HG02623 (cell line): ENCODE results near the gene CEP20.
"Not testable (repeated sequence)": the region's sequence is repeated elsewhere in the genome, so short reads cannot be mapped to it uniquely, and the experiment has no call there.

Source experiments
- ATAC-seq: cut with Tn5 transposase; IDR thresholded peaks from one replicate; pipeline ENCODE4 v1.9.1; 2021; ENCODE audit warnings: moderate library complexity; ENCODE audit not compliant: unreplicated experiment

CEP20 gene

GRCh38 chr16:15888072-15888976, at the start of gene CEP20:
Gene CEP20 (minus strand): TSS chr16:15888603. CDS start chr16:15888585, 18 bp downstream.
- ATAC-seq: peak; percentile 99

- not testable (repeated sequence) for ATAC-seq
Observed at GRCh38 chr16:15936809-15937208, 48.4 kb upstream of the CEP20 start.

- ATAC-seq: no peak
Observed at GRCh38 chr16:15934991-15935390, 46.6 kb upstream of the CEP20 start.

- ATAC-seq: no peak
Observed at GRCh38 chr16:15933781-15934180, 45.4 kb upstream of the CEP20 start.

GRCh38 chr16:15932939-15933338, 44.5 kb upstream of the CEP20 start:
- ATAC-seq: no peak

- ATAC-seq: no peak
Observed at GRCh38 chr16:15928261-15929104, 40.1 kb upstream of the CEP20 start.

- no peak for ATAC-seq
Observed at GRCh38 chr16:15925631-15926030, 37.2 kb upstream of the CEP20 start.

GRCh38 chr16:15924996-15925395, 36.6 kb upstream of the CEP20 start:
- ATAC-seq: no peak

GRCh38 chr16:15919331-15919730, 30.9 kb upstream of the CEP20 start:
- ATAC-seq: no peak

GRCh38 chr16:15918314-15918713, 29.9 kb upstream of the CEP20 start:
- ATAC-seq: not testable (repeated sequence)

GRCh38 chr16:15916323-15916722, 27.9 kb upstream of the CEP20 start:
- no peak for ATAC-seq

- ATAC-seq: no peak
Observed at GRCh38 chr16:15915555-15916081, 27.2 kb upstream of the CEP20 start.

- ATAC-seq: no peak
Observed at GRCh38 chr16:15913046-15913698, 24.8 kb upstream of the CEP20 start.

- no peak for ATAC-seq
Observed at GRCh38 chr16:15911198-15911597, 22.8 kb upstream of the CEP20 start.

- peak; percentile 98 for ATAC-seq
Observed at GRCh38 chr16:15907863-15908478, 19.6 kb upstream of the CEP20 start.

GRCh38 chr16:15906439-15906838, 18.0 kb upstream of the CEP20 start:
- ATAC-seq: no peak

- no peak for ATAC-seq
Observed at GRCh38 chr16:15903960-15904359, 15.6 kb upstream of the CEP20 start.

GRCh38 chr16:15900901-15901500, 12.6 kb upstream of the CEP20 start:
- no peak for ATAC-seq

- ATAC-seq: no peak
Observed at GRCh38 chr16:15900357-15900756, 12.0 kb upstream of the CEP20 start.

GRCh38 chr16:15899538-15900100, 11.2 kb upstream of the CEP20 start:
- ATAC-seq: no peak
